Mesenchymal stem cell (in vitro differentiated cells and primary cell): Measurements from ENCODE around the gene TCTN2. TPM values are rescaled to one million over a fixed set of nuclear protein-coding genes. Genes with fewer than 3 reads are reported as not detected.

Source experiments
- DNase-seq: peaks from one replicate; pipeline ENCODE4 v3.0.0-alpha.2; 2013
- H2AFZ ChIP-seq: one replicate; pipeline ENCODE4 v1.6.1; 2013; ENCODE audit warnings: low read depth, mild to moderate bottlenecking, control low read depth, inconsistent platforms, low read length, moderate library complexity
- H2AK5ac ChIP-seq: 2 replicates; pipeline ENCODE4 v1.6.1; 2013; ENCODE audit warnings: low read length, moderate library complexity, mild to moderate bottlenecking, inconsistent platforms; ENCODE audit not compliant: severe bottlenecking
- H2BK120ac ChIP-seq: one replicate; pipeline ENCODE4 v1.6.1; 2013; ENCODE audit warnings: low read depth, mild to moderate bottlenecking, inconsistent platforms, low read length, moderate library complexity
- H2BK12ac ChIP-seq, 2 experiments: one replicate each; pipeline ENCODE4 v1.6.1; 2013; ENCODE audit warnings: inconsistent platforms in 2 of 2, low read length in 2 of 2, mild to moderate bottlenecking in 2 of 2, moderate library complexity in 2 of 2, control low read depth in 1 of 2
- H2BK15ac ChIP-seq: one replicate; pipeline ENCODE4 v1.6.1; 2013; ENCODE audit warnings: mild to moderate bottlenecking, low read depth, inconsistent platforms; ENCODE audit not compliant: poor library complexity, severe bottlenecking
- H2BK5ac ChIP-seq: 2 replicates; pipeline ENCODE4 v1.6.1; 2013; ENCODE audit warnings: low read depth, mild to moderate bottlenecking, low read length, control low read depth, inconsistent platforms; ENCODE audit not compliant: poor library complexity, severe bottlenecking
- H3K14ac ChIP-seq, 2 experiments: one replicate each; pipeline ENCODE4 v1.6.1; 2013; ENCODE audit warnings: inconsistent platforms in 2 of 2, low read length in 2 of 2, control low read depth in 1 of 2, mild to moderate bottlenecking in 1 of 2, moderate library complexity in 1 of 2
- H3K18ac ChIP-seq, 2 experiments: one replicate each; pipeline ENCODE4 v1.6.1; 2013; ENCODE audit warnings: inconsistent platforms in 2 of 2, low read length in 2 of 2, control low read depth in 1 of 2, low read depth in 1 of 2, mild to moderate bottlenecking in 1 of 2
- H3K23ac ChIP-seq, 2 experiments: one replicate each; pipeline ENCODE4 v1.6.1; 2013; ENCODE audit warnings: inconsistent platforms in 2 of 2, low read length in 2 of 2, mild to moderate bottlenecking in 2 of 2, moderate library complexity in 2 of 2, control low read depth in 1 of 2
- H3K27ac ChIP-seq: 2 replicates; pipeline ENCODE4 v1.5.1; 2013; ENCODE audit warnings: mild to moderate bottlenecking, moderate library complexity, low read length, control low read depth, inconsistent platforms; ENCODE audit not compliant: poor library complexity, severe bottlenecking
- H3K27me3 ChIP-seq, 2 experiments: 2 replicates each; pipeline versions ENCODE4 v1.6.1 to v1.7.0; 2013; ENCODE audit warnings: low read length in 2 of 2, mild to moderate bottlenecking in 2 of 2, moderate library complexity in 2 of 2, control low read depth in 1 of 2, inconsistent platforms in 1 of 2; ENCODE audit not compliant: control insufficient read depth in 1 of 2, insufficient read depth in 1 of 2
- H3K36me3 ChIP-seq, 2 experiments: 2 replicates each; pipeline versions ENCODE4 v1.6.1 to v1.7.0; 2013; ENCODE audit warnings: low read length in 2 of 2, control low read depth in 1 of 2, inconsistent platforms in 1 of 2, low read depth in 1 of 2, mild to moderate bottlenecking in 1 of 2; ENCODE audit not compliant: insufficient read depth in 2 of 2, control insufficient read depth in 1 of 2
- H3K4ac ChIP-seq, 2 experiments: one replicate each; pipeline ENCODE4 v1.6.1; 2013; ENCODE audit warnings: inconsistent platforms in 2 of 2, low read length in 2 of 2, mild to moderate bottlenecking in 2 of 2, moderate library complexity in 2 of 2, control low read depth in 1 of 2, low read depth in 1 of 2
- H3K4me1 ChIP-seq: 2 replicates; pipeline ENCODE4 v1.6.1; 2013; ENCODE audit warnings: low read depth, low read length, control low read depth; ENCODE audit not compliant: control insufficient read depth, insufficient read depth
- H3K4me2 ChIP-seq: 2 replicates; pipeline ENCODE4 v1.6.1; 2013; ENCODE audit warnings: low read length, mild to moderate bottlenecking, inconsistent platforms; ENCODE audit not compliant: poor library complexity, severe bottlenecking
- H3K4me3 ChIP-seq, 2 experiments: 2 replicates each; pipeline versions ENCODE4 v1.5.1 to v1.7.0; 2013; ENCODE audit warnings: low read length in 2 of 2, mild to moderate bottlenecking in 2 of 2, control low read depth in 1 of 2, low read depth in 1 of 2; ENCODE audit not compliant: insufficient read depth in 1 of 2
- H3K79me1 ChIP-seq: replicated peaks from 2 replicates; pipeline ENCODE4 v1.6.1; 2013; ENCODE audit warnings: mild to moderate bottlenecking, control low read depth, low read length, inconsistent platforms; ENCODE audit not compliant: poor library complexity, severe bottlenecking
- H3K9ac ChIP-seq: 2 replicates; pipeline ENCODE4 v1.7.0; 2013; ENCODE audit warnings: mild to moderate bottlenecking, low read length, moderate library complexity
- H3K9me3 ChIP-seq: 2 replicates; pipeline ENCODE4 v1.7.0; 2013; ENCODE audit warnings: mild to moderate bottlenecking, low read length; ENCODE audit not compliant: control insufficient read depth
- H4K8ac ChIP-seq: one replicate; pipeline ENCODE4 v1.6.1; 2013; ENCODE audit warnings: inconsistent platforms, mild to moderate bottlenecking, low read length, moderate library complexity
- H4K91ac ChIP-seq: one replicate; pipeline ENCODE4 v1.6.1; 2013; ENCODE audit warnings: mild to moderate bottlenecking, low read length, inconsistent platforms
- WGBS: methylation state at CpG from one replicate; pipeline ENCODE4 v1.1.7; 2013; ENCODE audit warnings: mixed read lengths; 5-methylcytosine and 5-hydroxymethylcytosine counted together
- polyA plus RNA-seq, 2 experiments: library from polyadenylated mRNA; stranded (reverse); fragments of 200-250 nt; gene quantifications; one replicate each; pipeline ENCODE4 v1.2.3, GENCODE V29; 2013

Gene TCTN2
- 8.4 TPM for polyA plus RNA-seq (2013, experiment 1 of 2)
- polyA plus RNA-seq (2013, experiment 2 of 2), result 8.8 TPM

DNA sequence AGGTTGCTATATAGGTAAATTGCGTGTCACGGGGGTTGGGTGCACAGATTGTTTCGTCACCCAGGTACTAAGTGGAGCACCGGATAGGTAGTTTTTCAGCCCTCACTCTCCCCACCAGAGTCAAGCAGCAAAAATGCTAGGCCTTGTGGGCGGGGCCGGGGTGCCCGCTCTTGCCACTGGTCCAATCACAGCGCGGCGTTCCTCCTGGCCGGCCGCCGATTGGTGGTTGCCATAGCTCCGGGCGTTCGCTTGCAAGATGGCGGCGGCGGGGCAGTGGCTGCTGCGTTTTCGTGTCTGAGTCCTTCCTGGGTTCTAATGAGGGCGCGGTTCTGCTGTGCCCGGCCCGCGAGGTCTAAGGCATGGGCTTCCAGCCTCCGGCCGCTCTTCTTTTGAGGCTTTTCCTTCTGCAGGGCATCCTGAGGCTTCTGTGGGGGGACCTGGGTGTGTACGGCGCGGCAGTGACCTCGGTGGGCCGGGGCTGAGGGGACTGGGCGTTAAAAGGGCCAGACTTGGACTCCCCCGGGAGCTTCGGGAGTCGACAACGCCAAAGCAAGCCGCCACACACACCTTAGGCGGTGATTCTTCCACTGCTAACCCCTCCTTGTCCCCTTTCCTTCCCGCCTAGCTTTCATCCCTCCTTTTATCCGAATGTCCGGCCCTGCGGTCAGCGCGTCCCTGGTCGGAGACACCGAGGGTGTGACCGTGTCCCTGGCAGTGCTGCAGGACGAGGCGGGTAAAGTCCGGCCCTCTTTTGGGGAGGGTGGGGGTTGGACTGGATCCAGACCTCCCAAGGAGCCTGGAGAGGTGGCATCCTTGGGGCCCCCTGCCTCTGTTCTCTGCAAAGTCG is at the start of gene TCTN2:
TSS of gene TCTN2 (plus strand) at position 232 of the 847 bp plus-strand sequence. CDS start at position 360, 128 bp downstream.
- H3K4me2 ChIP-seq, result peak within 1 kb of the TSS; percentile 80
- peak within 1 kb of the TSS; percentile 91 for H2AFZ ChIP-seq
- H3K4me3 ChIP-seq, result peak within 1 kb of the TSS; percentile 84 to 99
- peak; percentile 91 for DNase-seq
- H2BK12ac ChIP-seq, result no peak within 1 kb of the TSS
- peak within 1 kb of the TSS; percentile 25 for H4K91ac ChIP-seq
- H3K18ac ChIP-seq, result peak within 1 kb of the TSS; percentile 12 to 41
- no peak within 1 kb of the TSS for H2BK120ac ChIP-seq
- H3K9me3 ChIP-seq, result no peaks in the 10 kb centered on the region
- H3K27ac ChIP-seq, result peak within 1 kb of the TSS; percentile 28
- no peak within 1 kb of the TSS for H3K14ac ChIP-seq
- H3K23ac ChIP-seq, result peak within 1 kb of the TSS in 1 of 2 experiments; percentile 74
- peaks cover 8% of the 10 kb centered on the region for H3K4me1 ChIP-seq
- H2BK5ac ChIP-seq, result no peak within 1 kb of the TSS
- H3K36me3 ChIP-seq, result peaks cover 17 to 25% of the 10 kb centered on the region in 2 experiments
- peaks cover 15% of the 10 kb centered on the region for H3K79me1 ChIP-seq
- H3K4ac ChIP-seq, result peak within 1 kb of the TSS in 1 of 2 experiments; percentile 41
- H4K8ac ChIP-seq, result peak within 1 kb of the TSS; percentile 84
- no peaks in the 10 kb centered on the region for H3K27me3 ChIP-seq
- peak within 1 kb of the TSS; percentile 95 for H3K9ac ChIP-seq
- WGBS, result 3% methylated on average over 53 of the region's 53 CpGs
- no peak within 1 kb of the TSS for H2BK15ac ChIP-seq
- H2AK5ac ChIP-seq, result no peak within 1 kb of the TSS

DNA sequence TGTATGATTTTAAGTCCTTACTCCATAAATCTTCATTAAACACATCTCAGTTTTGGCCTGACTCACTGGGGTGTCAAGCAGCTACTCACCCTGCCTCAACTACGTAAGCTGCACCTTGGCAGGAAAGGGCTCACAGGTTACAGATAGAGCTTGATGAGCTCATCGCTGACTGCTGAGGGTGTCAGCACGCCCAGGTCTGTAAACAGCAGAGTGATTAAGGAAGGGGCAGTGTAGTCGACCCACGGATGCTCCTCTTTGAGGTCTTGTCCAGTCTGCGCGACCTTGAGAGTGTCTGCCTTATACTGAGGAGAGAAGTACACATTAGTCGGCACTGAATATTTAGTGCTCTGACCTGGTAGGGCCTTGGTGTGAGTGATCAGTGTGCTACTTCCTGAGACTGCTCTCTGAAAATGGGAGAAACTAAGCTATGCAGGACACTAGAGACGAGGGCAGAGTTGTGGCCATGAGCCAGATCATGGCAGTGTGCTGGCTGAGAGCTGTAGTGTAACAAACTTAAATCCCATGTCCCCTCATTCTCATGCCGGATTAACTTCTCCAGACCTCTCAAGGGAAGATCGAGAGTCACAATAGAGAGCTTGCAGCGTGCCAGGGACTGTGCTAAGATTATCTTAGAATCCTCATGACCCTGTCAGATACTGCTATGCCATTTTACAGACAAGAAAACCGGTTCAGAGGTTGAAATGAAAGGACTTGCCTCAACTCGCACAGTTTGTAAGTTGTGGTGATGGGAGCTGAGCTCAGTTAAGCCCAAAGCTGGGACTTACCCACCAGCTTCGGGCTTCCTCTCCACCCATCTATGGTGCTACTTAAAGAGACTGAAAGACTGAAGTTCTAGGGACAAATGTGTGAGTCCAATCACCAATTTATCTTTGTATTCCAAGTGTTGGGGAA is 49.0 kb upstream of the TCTN2 start:
- Histone ChIP-seq H2BK12ac (no peak overlapping the region), H3K18ac (no peak overlapping the region), H3K4me2 (peak overlapping the region; percentile 8), H2BK120ac (no peak overlapping the region), H3K27ac (no peak overlapping the region), H3K4me3 (no peak overlapping the region), H2BK15ac (no peak overlapping the region), H2AK5ac (no peak overlapping the region), H2AFZ (no peak overlapping the region), H3K9me3 (no peaks in the 10 kb centered on the region), H3K36me3 (peaks cover 47 to 91% of the 10 kb centered on the region in 2 experiments), H3K9ac (no peak overlapping the region), H3K14ac (no peak overlapping the region), H2BK5ac (no peak overlapping the region), H4K91ac (no peak overlapping the region), H3K27me3 (no peaks in the 10 kb centered on the region), H3K79me1 (peaks cover 20% of the 10 kb centered on the region), H3K4me1 (no peaks in the 10 kb centered on the region), H3K23ac (no peak overlapping the region), H4K8ac (no peak overlapping the region), H3K4ac (no peak overlapping the region)
- DNase-seq, result no peak
- 97% methylated on average over 14 of the region's 15 CpGs for WGBS

DNA sequence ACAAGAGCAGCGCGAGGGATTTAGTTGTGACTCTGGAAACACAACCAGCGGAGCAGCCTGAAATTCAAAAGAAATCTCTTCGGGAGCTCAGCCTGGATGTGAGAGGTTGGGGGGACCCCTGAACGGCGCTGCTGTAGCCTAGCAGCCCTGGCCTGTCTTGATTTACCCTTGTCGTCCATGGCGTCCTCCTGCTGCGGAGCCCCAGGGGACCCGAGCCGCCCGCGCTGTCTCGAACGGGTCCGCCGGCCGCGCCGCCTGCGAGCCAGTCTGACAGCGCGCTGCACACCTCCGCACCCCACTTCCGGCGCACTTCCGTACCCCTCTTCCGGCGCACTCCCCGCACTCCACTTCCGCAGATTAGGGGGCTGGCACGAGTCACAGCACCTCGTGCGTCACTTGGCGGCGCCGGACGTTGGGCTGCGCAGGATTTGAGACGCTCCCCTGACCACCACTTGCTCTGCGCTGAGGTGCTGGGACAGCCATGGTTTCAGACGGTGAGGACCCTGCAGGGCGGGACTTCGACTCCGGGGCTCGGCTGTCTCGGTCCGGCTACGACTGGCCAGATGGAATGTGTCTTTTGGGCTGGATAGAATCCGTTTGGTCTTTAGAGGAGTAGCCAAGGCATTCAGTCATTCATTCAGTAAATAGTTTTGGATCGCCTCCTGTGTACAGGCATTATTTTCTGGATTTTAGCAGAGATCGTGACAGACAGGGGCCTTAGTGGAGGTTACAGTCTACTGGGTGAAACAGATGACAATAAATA is 37.4 kb upstream of the TCTN2 start, which contains the start of the genes EIF2B1 and GTF2H3:
TSS of gene EIF2B1 (minus strand) at position 308 of the 763 bp plus-strand sequence. CDS start at position 179, 129 bp downstream.
TSS of gene GTF2H3 (plus strand) at position 451 of the 763 bp plus-strand sequence. CDS start at position 482, 31 bp downstream.
- H3K4me2 ChIP-seq, result peak within 1 kb of the TSS; percentile 87
- H3K9ac ChIP-seq, result peak within 1 kb of the TSS; percentile 94
- H3K27me3 ChIP-seq, result no peaks in the 10 kb centered on the region
- WGBS, result under 1% methylated on average over 52 of the region's 52 CpGs
- peaks cover 18 to 30% of the 10 kb centered on the region in 2 experiments for H3K36me3 ChIP-seq
- peak; percentile 97 for DNase-seq
- peak within 1 kb of the TSS in 1 of 2 experiments; percentile 83 for H3K23ac ChIP-seq
- peak within 1 kb of the TSS; percentile 46 to 69 for H3K4ac ChIP-seq
- no peak within 1 kb of the TSS for H4K91ac ChIP-seq
- no peak within 1 kb of the TSS for H2BK15ac ChIP-seq
- peaks cover 3% of the 10 kb centered on the region for H3K4me1 ChIP-seq
- peaks cover 27% of the 10 kb centered on the region for H3K79me1 ChIP-seq
- no peaks in the 10 kb centered on the region for H3K9me3 ChIP-seq
- peak within 1 kb of the TSS; percentile 70 for H2AFZ ChIP-seq
- peak within 1 kb of the TSS; percentile 89 to 100 for H3K4me3 ChIP-seq
- no peak within 1 kb of the TSS for H2BK120ac ChIP-seq
- H2BK12ac ChIP-seq, result no peak within 1 kb of the TSS
- H3K14ac ChIP-seq, result no peak within 1 kb of the TSS
- H2BK5ac ChIP-seq, result no peak within 1 kb of the TSS
- no peak within 1 kb of the TSS for H2AK5ac ChIP-seq
- peak within 1 kb of the TSS; percentile 50 for H3K27ac ChIP-seq
- H4K8ac ChIP-seq, result peak within 1 kb of the TSS; percentile 74
- peak within 1 kb of the TSS in 1 of 2 experiments; percentile 77 for H3K18ac ChIP-seq
